ENCODE measurements around the gene NFS1.
A peak's percentile ranks its signal among the peaks of the same experiment; 100 is the strongest.

Gene NFS1

GRCh38 chr20:35699957-35700624 is 939 bp upstream of the NFS1 start:
- H3K9me3 ChIP-seq (ENCODE audit: control insufficient read depth, low read length) = no peaks in the 10 kb centered on the region
- peak overlapping the region; percentile 88 for H2AFZ ChIP-seq
- H3K27ac ChIP-seq = peak overlapping the region; percentile 78
- peaks cover 5% of the 10 kb centered on the region for H3K79me2 ChIP-seq
- H3K4me1 ChIP-seq = no peaks in the 10 kb centered on the region
- H3K36me3 ChIP-seq (ENCODE audit: control insufficient read depth, insufficient read depth, low read length) = no peaks in the 10 kb centered on the region
- peak overlapping the region; percentile 86 for H3K4me3 ChIP-seq (ENCODE audit: low read depth, low read length)
- H3K9ac ChIP-seq = no peak overlapping the region
- peak overlapping the region; percentile 94 for H3K4me2 ChIP-seq (ENCODE audit: low read length)
- no peak for TF ChIP-seq CTCF (IDR thresholded peaks at IDR 0.05)
- no peaks in the 10 kb centered on the region for H3K27me3 ChIP-seq (ENCODE audit: control insufficient read depth, insufficient read depth, low read length)

- H3K36me3 ChIP-seq (ENCODE audit: control insufficient read depth, insufficient read depth, low read length) = no peaks in the 10 kb centered on the region
- no peaks in the 10 kb centered on the region for H3K4me1 ChIP-seq
- H3K4me2 ChIP-seq (ENCODE audit: low read length) = peak overlapping the region; percentile 94
- H2AFZ ChIP-seq = peak overlapping the region; percentile 88
- peak overlapping the region; percentile 78 for H3K27ac ChIP-seq
- peaks cover 5% of the 10 kb centered on the region for H3K79me2 ChIP-seq
- H3K27me3 ChIP-seq (ENCODE audit: control insufficient read depth, insufficient read depth, low read length) = no peaks in the 10 kb centered on the region
- H3K9me3 ChIP-seq (ENCODE audit: control insufficient read depth, low read length) = no peaks in the 10 kb centered on the region
- H3K4me3 ChIP-seq (ENCODE audit: low read depth, low read length) = peak overlapping the region; percentile 86
- no peak for TF ChIP-seq CTCF (IDR thresholded peaks at IDR 0.05)
- H3K9ac ChIP-seq = peak overlapping the region; percentile 42
These were observed 640 bp downstream of the NFS1 start for GRCh38 chr20:35698298-35699126.

- Histone ChIP-seq H3K9ac (no peak overlapping the region), H3K27ac (no peak overlapping the region), H3K4me3 (ENCODE audit: low read depth, low read length) (peak overlapping the region; percentile 86), H3K27me3 (ENCODE audit: control insufficient read depth, insufficient read depth, low read length) (no peaks in the 10 kb centered on the region), H3K79me2 (peaks cover 5% of the 10 kb centered on the region), H2AFZ (peak overlapping the region; percentile 88), H3K4me2 (ENCODE audit: low read length) (peak overlapping the region; percentile 94), H3K9me3 (ENCODE audit: control insufficient read depth, low read length) (no peaks in the 10 kb centered on the region), H3K36me3 (ENCODE audit: control insufficient read depth, insufficient read depth, low read length) (no peaks in the 10 kb centered on the region), H3K4me1 (no peaks in the 10 kb centered on the region)
- TF ChIP-seq CTCF (IDR thresholded peaks at IDR 0.05) = no peak
These were observed 1.4 kb downstream of the NFS1 start for GRCh38 chr20:35697696-35698297.

GRCh38 chr20:35695978-35696377 is 3.2 kb downstream of the NFS1 start:
- H3K4me2 ChIP-seq (ENCODE audit: low read length) = no peak overlapping the region
- H3K27ac ChIP-seq = no peak overlapping the region
- H3K4me1 ChIP-seq = no peaks in the 10 kb centered on the region
- no peak overlapping the region for H2AFZ ChIP-seq
- H3K4me3 ChIP-seq (ENCODE audit: low read depth, low read length) = no peak overlapping the region
- H3K36me3 ChIP-seq (ENCODE audit: control insufficient read depth, insufficient read depth, low read length) = no peaks in the 10 kb centered on the region
- H3K27me3 ChIP-seq (ENCODE audit: control insufficient read depth, insufficient read depth, low read length) = no peaks in the 10 kb centered on the region
- no peaks in the 10 kb centered on the region for H3K9me3 ChIP-seq (ENCODE audit: control insufficient read depth, low read length)
- H3K9ac ChIP-seq = no peak overlapping the region
- peaks cover 5% of the 10 kb centered on the region for H3K79me2 ChIP-seq
- no peak for TF ChIP-seq CTCF (IDR thresholded peaks at IDR 0.05)

Data from parathyroid adenoma (tissue), 2 donors.